ENCODE results near the gene CTNNA3. TPM values are rescaled to one million over a fixed set of nuclear protein-coding genes. Genes with fewer than 3 reads are reported as not detected.

The CTNNA3 gene
- total RNA-seq, 6 donors from 2014 or later: 0.20 to 2.0 TPM; not detected in 4

DNA sequence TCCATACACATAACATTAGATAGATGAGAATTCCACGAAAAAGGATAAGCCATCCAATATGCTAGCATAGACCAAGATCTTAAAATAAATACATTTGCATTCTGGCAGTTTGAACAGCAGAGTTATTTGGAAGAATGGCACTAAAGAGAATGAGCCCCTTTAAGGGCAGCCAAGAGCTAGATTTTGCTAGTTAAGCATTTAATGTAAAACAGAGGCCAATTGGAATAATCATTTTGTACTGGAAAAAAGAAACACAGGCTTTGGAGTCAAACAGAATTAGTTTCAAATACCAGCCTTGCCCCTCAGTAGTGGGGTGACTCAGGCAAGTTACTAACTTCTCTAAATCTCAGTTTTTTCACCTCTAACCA, 714.0 kb downstream of the CTNNA3 start:
- 71 to 100% methylated on average over 1 of the region's 1 CpG for WGBS, 2 donors
- ATAC-seq (ENCODE audit: low FRiP score in 2 of 2): no peak

DNA sequence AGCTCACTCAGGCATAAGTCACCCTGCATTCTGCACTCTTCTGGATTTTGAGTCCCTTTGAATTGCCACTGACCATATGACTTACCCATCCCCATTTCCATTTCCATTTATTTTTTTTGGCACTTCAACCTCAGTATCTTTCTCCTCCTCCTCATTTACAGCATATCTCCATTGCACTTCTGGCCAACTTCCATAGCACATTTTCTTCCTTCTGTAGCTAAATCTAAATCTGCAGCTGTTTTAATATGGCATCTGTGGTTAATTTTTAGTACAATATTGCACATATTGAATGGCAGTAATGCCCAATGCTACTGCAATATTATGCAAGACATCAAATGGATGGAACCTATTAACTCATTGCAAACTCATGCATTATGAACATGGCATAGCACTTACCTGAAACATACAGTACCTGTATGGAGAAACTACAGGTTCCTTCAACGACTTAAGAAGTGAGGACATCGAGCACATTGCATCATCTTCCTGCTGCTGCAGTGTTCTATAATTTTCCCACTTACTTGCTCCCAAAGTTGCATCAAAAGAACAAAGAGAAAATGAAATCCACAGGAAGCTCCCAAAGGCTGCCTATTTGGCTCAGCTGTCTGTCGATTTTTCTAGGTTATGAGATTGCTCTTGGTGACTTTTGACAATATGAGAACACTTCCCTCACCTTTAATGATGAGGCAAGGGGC, 714.5 kb downstream of the CTNNA3 start:
- WGBS, 2 donors: 74 to 76% methylated on average over 3 of the region's 3 CpGs

More for the DNA sequence above, 714.0 kb downstream of the CTNNA3 start:
- Histone ChIP-seq H3K36me3 (no peaks in the 10 kb centered on the region), H3K9me3 (no peaks in the 10 kb centered on the region), H3K4me1 (no peaks in the 10 kb centered on the region), H3K4me3 (no peak overlapping the region), H3K27me3 (no peaks in the 10 kb centered on the region), H3K27ac (no peak overlapping the region)
- TF ChIP-seq POLR2A (IDR thresholded peaks at IDR 0.05): no peak
- no peak for TF ChIP-seq POLR2AphosphoS5 (IDR thresholded peaks at IDR 0.05)
- no peak for TF ChIP-seq EP300 (IDR thresholded peaks at IDR 0.05)
- TF ChIP-seq, protein P1, sequence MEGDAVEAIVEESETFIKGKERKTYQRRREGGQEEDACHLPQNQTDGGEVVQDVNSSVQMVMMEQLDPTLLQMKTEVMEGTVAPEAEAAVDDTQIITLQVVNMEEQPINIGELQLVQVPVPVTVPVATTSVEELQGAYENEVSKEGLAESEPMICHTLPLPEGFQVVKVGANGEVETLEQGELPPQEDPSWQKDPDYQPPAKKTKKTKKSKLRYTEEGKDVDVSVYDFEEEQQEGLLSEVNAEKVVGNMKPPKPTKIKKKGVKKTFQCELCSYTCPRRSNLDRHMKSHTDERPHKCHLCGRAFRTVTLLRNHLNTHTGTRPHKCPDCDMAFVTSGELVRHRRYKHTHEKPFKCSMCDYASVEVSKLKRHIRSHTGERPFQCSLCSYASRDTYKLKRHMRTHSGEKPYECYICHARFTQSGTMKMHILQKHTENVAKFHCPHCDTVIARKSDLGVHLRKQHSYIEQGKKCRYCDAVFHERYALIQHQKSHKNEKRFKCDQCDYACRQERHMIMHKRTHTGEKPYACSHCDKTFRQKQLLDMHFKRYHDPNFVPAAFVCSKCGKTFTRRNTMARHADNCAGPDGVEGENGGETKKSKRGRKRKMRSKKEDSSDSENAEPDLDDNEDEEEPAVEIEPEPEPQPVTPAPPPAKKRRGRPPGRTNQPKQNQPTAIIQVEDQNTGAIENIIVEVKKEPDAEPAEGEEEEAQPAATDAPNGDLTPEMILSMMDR (IDR thresholded peaks at IDR 0.05): no peak
- no peak for DNase-seq

DNA sequence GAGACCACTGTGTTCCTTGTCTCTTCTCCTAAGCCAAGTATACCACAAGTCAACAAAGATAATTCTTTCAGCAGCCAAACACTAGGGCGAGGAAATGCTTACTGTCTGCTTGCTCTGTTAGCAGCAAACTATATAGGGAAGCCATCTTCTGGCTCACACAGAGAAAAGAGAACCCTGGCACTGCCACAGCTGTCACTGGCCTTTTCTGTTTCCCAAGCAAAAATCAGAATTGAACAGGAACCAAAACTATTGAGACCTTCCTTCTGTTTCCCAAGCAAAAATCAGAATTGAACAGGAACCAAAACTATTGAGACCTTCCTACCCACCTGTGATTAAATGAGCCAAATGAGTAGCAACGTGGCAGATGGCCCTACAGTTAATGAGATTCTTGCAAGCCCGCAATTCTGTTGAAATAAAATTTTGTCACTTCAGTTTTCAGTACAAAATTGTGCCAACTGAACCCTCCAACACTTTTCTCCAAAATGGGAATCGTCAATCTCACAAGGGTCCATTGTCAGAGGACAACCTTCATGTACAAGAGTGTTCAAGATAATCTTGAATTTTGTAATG, 715.7 kb downstream of the CTNNA3 start:
- H3K9me3 ChIP-seq: no peaks in the 10 kb centered on the region
- no peaks in the 10 kb centered on the region for H3K27me3 ChIP-seq
- ATAC-seq (ENCODE audit: low FRiP score in 2 of 2): no peak
- no peaks in the 10 kb centered on the region for H3K36me3 ChIP-seq
- 74 to 88% methylated on average over 4 of the region's 4 CpGs for WGBS, 2 donors
- H3K27ac ChIP-seq: no peak overlapping the region
- no peak for DNase-seq
- TF ChIP-seq EP300 (IDR thresholded peaks at IDR 0.05): no peak
- TF ChIP-seq POLR2A (IDR thresholded peaks at IDR 0.05): no peak
- no peak for TF ChIP-seq POLR2AphosphoS5 (IDR thresholded peaks at IDR 0.05)
- TF ChIP-seq, protein P1 (IDR thresholded peaks at IDR 0.05): no peak
- H3K4me3 ChIP-seq: no peak overlapping the region
- no peaks in the 10 kb centered on the region for H3K4me1 ChIP-seq

More for the DNA sequence above, 714.5 kb downstream of the CTNNA3 start:
- Histone ChIP-seq H3K27ac (no peak overlapping the region), H3K27me3 (no peaks in the 10 kb centered on the region), H3K36me3 (no peaks in the 10 kb centered on the region), H3K4me1 (no peaks in the 10 kb centered on the region), H3K9me3 (no peaks in the 10 kb centered on the region), H3K4me3 (no peak overlapping the region)
- TF ChIP-seq POLR2A (IDR thresholded peaks at IDR 0.05) (no peak), POLR2AphosphoS5 (IDR thresholded peaks at IDR 0.05) (no peak), EP300 (IDR thresholded peaks at IDR 0.05) (no peak)
- DNase-seq: no peak
- no peak for ATAC-seq (ENCODE audit: low FRiP score in 2 of 2)

DNA sequence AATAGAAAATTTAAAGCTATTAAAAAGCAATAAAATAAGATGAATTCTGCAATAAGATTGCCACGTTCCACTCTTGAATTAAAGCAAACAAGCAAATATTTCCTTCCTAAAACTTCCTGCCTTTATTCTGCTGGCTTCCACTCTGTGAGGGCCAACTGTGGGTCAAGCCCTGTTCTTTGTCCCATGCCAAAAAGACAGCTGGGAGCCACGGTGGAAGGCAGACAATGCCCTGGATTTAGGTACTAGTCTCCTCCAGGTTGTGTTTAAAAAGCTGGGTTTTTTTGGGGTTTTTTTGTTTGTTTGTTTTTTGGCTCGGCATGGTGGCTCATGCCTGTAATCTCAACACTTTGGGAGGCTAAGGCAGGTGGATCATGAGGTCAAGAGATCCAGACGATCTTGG, 731.0 kb downstream of the CTNNA3 start:
- TF ChIP-seq POLR2AphosphoS5 (IDR thresholded peaks at IDR 0.05) (no peak), POLR2A (IDR thresholded peaks at IDR 0.05) (no peak), EP300 (IDR thresholded peaks at IDR 0.05) (no peak)
- TF ChIP-seq, protein P1 (IDR thresholded peaks at IDR 0.05): no peak
- Histone ChIP-seq H3K4me1 (no peaks in the 10 kb centered on the region), H3K9me3 (no peaks in the 10 kb centered on the region), H3K27me3 (no peaks in the 10 kb centered on the region), H3K27ac (no peak overlapping the region), H3K4me3 (no peak overlapping the region), H3K36me3 (no peaks in the 10 kb centered on the region)
- DNase-seq (no peak), ATAC-seq (ENCODE audit: low FRiP score in 2 of 2) (no peak)
- 47 to 51% methylated on average over 4 of the region's 4 CpGs for WGBS, 2 donors

DNA sequence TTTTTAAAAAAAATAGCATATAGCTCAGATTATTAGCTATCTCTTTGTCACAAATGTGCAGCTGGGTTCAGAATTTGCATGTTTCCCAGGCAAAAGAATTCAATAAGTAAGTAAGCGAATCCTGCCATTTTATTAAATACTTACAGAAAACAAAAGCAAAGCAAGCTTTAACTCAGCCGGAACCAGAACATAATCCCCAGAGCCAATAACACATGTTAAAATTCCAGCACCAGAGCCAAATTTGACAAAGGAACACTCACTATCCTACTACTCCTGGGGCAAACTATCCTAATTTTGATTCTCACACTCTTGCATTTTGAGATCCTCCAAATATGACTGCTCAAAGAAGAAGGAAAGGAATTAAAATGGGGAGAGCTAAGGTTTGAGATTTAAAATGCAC, 737.5 kb downstream of the CTNNA3 start:
- Histone ChIP-seq H3K4me1 (no peaks in the 10 kb centered on the region), H3K27ac (no peak overlapping the region), H3K9me3 (no peaks in the 10 kb centered on the region), H3K27me3 (no peaks in the 10 kb centered on the region), H3K4me3 (no peak overlapping the region), H3K36me3 (no peaks in the 10 kb centered on the region)
- WGBS, 2 donors: 71 to 80% methylated on average over 2 of the region's 2 CpGs
- no peak for TF ChIP-seq POLR2A (IDR thresholded peaks at IDR 0.05)
- no peak for TF ChIP-seq EP300 (IDR thresholded peaks at IDR 0.05)
- TF ChIP-seq POLR2AphosphoS5 (IDR thresholded peaks at IDR 0.05): no peak
- TF ChIP-seq, protein P1 (IDR thresholded peaks at IDR 0.05): no peak
- ATAC-seq (ENCODE audit: low FRiP score in 2 of 2) (no peak), DNase-seq (no peak)

All from upper lobe of left lung (tissue), 6 donors.